ENCODE data around the gene JSRP1. TPM values are rescaled to one million over a fixed set of nuclear protein-coding genes. Genes with fewer than 3 reads are reported as not detected.

Gene JSRP1
- total RNA-seq, 2 donors from 2014 or later: 0.64 to 1.3 TPM

- H3K36me3 ChIP-seq: peaks cover 15% of the 10 kb centered on the region
- DNase-seq: no peak
- peaks cover 14% of the 10 kb centered on the region for H3K4me1 ChIP-seq
- H3K9ac ChIP-seq (ENCODE audit: low read depth in 2 of 2, low read length in 2 of 2): no peak overlapping the region
- no peak overlapping the region for H3K4me3 ChIP-seq
- no peak overlapping the region for H3K27ac ChIP-seq
- peaks cover 2% of the 10 kb centered on the region for H3K27me3 ChIP-seq
- H3K9me3 ChIP-seq: no peaks in the 10 kb centered on the region
- TF ChIP-seq CTCF (IDR thresholded peaks at IDR 0.05): no peak
- intact Hi-C loops (cut with DNase I): no loop called here
Measured at GRCh38 chr19:2244486-2244885, 11.7 kb downstream of the JSRP1 start.

- no peak for DNase-seq
Measured at GRCh38 chr19:2244125-2244411, 12.1 kb downstream of the JSRP1 start.

GRCh38 chr19:2243274-2244124 lies 12.7 kb downstream of the JSRP1 start:
- H3K27ac ChIP-seq: no peak overlapping the region
- no peaks in the 10 kb centered on the region for H3K27me3 ChIP-seq
- no peak for TF ChIP-seq CTCF (IDR thresholded peaks at IDR 0.05)
- H3K9me3 ChIP-seq: no peaks in the 10 kb centered on the region
- H3K36me3 ChIP-seq: peaks cover 15% of the 10 kb centered on the region
- intact Hi-C loops (cut with DNase I): no loop called here
- H3K4me1 ChIP-seq: peaks cover 14% of the 10 kb centered on the region
- no peak overlapping the region for H3K4me3 ChIP-seq
- DNase-seq: no peak
- no peak overlapping the region for H3K9ac ChIP-seq (ENCODE audit: low read depth in 2 of 2, low read length in 2 of 2)

More at GRCh38 chr19:2244125-2244411, 12.1 kb downstream of the JSRP1 start:
- Histone ChIP-seq H3K27ac (no peak overlapping the region), H3K4me1 (peaks cover 14% of the 10 kb centered on the region), H3K36me3 (peaks cover 15% of the 10 kb centered on the region), H3K9me3 (no peaks in the 10 kb centered on the region), H3K27me3 (no peaks in the 10 kb centered on the region), H3K4me3 (no peak overlapping the region), H3K9ac (ENCODE audit: low read depth in 2 of 2, low read length in 2 of 2) (no peak overlapping the region)
- no peak for TF ChIP-seq CTCF (IDR thresholded peaks at IDR 0.05)
- intact Hi-C loops (cut with DNase I): no loop called here

GRCh38 chr19:2242816-2243215 lies 13.4 kb downstream of the JSRP1 start:
- no peak for TF ChIP-seq CTCF (IDR thresholded peaks at IDR 0.05)
- intact Hi-C loops (cut with DNase I): no loop called here
- no peaks in the 10 kb centered on the region for H3K9me3 ChIP-seq
- H3K27ac ChIP-seq: no peak overlapping the region
- peaks cover 19% of the 10 kb centered on the region for H3K4me1 ChIP-seq
- H3K4me3 ChIP-seq: no peak overlapping the region
- peak overlapping the region in 1 of 2 donors; percentile 19 for H3K9ac ChIP-seq (ENCODE audit: low read depth in 2 of 2, low read length in 2 of 2)
- peaks cover 15% of the 10 kb centered on the region for H3K36me3 ChIP-seq
- H3K27me3 ChIP-seq: no peaks in the 10 kb centered on the region
- DNase-seq: no peak

GRCh38 chr19:2242092-2242537 lies 14.1 kb downstream of the JSRP1 start:
- DNase-seq: no peak
- no peak for TF ChIP-seq CTCF (IDR thresholded peaks at IDR 0.05)
- Histone ChIP-seq H3K4me3 (no peak overlapping the region), H3K36me3 (peaks cover 15% of the 10 kb centered on the region), H3K9ac (ENCODE audit: low read depth in 2 of 2, low read length in 2 of 2) (peak overlapping the region in 1 of 2 donors; percentile 19), H3K27me3 (no peaks in the 10 kb centered on the region), H3K9me3 (no peaks in the 10 kb centered on the region), H3K4me1 (peaks cover 24% of the 10 kb centered on the region), H3K27ac (no peak overlapping the region)
- intact Hi-C loops (cut with DNase I): no loop called here

All from colonic mucosa (tissue), 4 donors.